Uterus (tissue), 2 donors: Measurements from ENCODE around the gene DOCK6.

Experiments
- CTCF ChIP-seq, 4 experiments: fragments of 200-600 bp in 2 of 4; fragments of 450-650 bp in 2 of 4; sonication (generic) in 2 of 4; IDR thresholded peaks; one replicate each; pipeline ENCODE4 v1.5.1; 2016 to 2019; ENCODE audit warnings: antibody characterized with exemption in 4 of 4, mild to moderate bottlenecking in 2 of 4, moderate library complexity in 1 of 4
- POLR2A ChIP-seq, 2 donors: fragments of 450-650 bp; IDR thresholded peaks; one replicate each; pipeline ENCODE4 v1.6.1; 2016; ENCODE audit warnings: antibody characterized with exemption in 2 of 2, mild to moderate bottlenecking in 1 of 2, moderate library complexity in 1 of 2

- no peak for TF ChIP-seq CTCF (IDR thresholded peaks at IDR 0.05)
- no peak for TF ChIP-seq POLR2A (IDR thresholded peaks at IDR 0.05)
These were observed 25.0 kb downstream of the DOCK6 start for GRCh38 chr19:11237321-11237720.
